SW 1271 (cell line): ENCODE measurements around the gene ADARB2.

Experiments used
- DNase-seq, 2 experiments: peaks; one replicate each; lab custom pipeline; 2025; lab: John Stamatoyannopoulos, UW

The ADARB2 gene

DNA sequence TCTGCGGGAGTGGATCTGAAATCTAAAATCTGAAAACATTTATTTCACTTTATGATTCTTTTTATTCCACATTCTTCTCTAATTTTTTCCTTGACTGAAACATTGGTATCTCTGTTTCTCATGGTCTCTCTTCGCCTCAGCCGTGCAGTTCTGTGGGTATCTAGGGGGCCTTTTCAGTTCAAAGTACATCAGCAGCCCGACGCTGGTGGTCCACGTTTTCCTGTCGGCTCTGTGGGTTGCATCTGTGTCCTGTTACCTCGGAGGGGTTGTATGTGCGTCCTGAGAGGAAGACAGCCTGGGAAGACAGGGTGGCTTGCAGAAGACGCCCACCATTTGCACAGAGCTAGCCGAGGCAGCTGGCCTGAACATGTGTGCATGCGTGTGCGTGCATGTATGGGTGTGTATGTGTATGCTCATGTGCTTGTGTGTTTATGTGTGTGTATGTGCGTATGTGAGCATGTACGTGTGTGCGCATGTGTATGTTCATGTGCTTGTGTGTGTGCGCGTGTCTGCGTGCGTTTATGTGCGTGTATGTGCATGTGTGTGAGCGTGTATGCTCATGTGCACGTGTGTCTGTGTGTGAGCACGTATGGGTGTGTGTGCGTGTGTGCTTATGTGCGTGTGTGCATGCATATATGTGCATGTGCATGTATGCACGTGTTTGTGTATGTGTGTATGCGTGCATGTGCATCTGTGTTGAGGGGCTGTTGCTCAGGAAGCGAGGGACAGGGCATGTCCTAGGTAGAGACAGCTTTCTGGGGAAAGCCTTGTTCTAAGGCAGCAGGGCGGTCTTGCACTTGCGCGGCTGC lies 211.8 kb downstream of the ADARB2 start:
- no peak for DNase-seq

DNA sequence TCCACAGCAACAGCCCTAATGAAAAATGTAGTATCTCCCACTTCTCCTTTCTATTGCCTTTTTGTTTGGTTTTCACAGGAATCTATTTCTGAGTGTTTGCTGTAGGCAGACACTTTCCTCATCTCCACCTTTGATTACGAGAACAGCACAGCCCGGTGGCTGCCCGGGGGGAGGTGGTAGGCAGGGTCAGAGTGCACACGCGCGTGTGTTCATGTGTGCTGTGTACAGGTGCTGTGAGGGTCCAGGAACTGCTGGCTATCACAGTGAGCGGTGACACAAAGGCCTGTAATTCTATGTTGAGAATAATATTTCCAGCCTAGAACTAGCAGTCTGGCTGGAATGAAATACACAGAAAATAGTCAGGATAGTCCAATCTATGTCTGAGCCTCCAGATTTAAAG lies 212.8 kb downstream of the ADARB2 start:
- no peak for DNase-seq

DNA sequence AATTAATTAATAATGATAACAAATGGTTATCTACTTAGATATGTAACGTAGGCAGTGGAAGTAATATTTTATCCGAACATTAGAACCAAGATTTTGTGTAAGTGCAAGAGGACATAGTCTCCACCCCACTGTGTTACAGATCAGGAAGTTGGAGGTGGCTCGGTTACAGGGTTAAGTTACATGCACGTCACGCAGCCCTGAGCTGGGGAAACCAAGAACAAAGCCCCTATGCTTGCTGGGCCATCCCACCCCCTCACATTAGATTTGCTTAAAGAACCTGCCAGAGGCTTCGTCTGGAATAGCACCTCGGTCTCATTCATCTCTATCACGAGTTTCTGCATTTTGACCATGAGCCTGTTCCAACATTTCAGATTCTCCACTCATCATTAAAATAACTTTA lies 214.1 kb downstream of the ADARB2 start:
- no peak for DNase-seq

DNA sequence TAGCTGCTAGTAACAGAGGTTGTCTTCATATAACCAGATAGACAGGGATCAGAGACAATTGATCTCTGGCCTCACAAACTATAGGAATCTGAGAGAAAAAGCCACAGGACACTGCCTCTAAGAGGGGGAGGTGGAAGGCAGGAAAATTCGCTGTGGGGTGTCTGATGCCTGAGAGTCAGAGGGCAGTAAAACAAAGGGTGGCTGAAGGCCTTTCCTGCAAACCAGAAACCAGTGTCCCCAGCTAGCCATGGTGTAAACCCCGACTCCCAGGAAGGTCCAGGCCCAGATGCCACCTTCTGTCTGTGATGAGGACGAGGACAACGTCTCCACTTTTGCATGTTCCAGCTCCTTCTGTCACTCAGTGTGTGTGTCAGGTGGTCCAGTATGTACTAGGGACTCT lies 215.1 kb downstream of the ADARB2 start:
- DNase-seq: no peak

DNA sequence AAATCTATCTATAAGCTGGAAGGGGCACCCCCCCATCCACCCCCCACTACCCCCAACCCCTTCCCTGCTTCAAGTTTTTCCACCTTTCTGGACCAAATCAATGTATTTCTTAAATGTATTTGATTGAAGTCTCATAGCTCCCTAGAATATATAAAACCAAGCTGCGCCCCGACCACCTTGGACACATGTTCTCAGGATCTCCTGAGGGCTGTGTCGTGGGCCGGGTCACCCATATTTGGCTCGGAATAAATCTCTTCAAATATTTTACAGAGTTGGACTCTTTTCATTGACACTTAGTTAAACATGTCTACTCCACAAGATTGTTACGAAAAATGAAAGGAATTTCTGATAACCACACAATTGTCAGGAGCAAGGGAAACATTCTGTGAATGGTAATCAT lies 215.6 kb downstream of the ADARB2 start:
- no peak for DNase-seq

DNA sequence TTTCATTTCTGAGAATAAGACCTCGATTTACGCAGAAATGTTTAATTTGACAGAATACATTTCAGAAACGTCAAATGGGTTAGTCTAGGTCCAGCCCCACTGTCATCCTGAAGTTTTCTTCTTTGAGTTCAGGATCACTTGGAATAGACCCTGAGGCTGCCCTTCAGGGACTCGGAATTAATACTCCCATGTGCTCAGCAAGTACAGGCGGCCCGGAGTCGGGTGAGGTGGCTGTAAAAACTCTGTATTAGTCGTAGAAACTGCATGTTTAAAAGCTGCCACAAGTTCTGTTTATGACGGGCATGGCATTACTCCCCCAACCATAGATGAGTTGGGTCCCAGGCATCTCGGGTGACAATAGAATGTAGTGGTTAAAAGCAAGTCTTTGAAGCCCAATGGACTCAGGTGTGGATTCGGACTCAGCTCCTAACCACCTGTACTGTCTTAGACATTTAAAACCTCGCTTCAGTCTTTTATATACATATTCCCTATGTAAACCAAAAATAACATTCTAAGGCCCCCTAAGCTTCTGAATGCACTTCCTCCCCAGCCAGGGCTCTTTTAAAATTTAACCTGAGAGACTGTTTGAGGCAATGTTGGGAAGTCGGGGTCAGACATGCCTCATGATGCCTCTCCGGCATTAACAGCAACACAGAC lies 216.3 kb downstream of the ADARB2 start:
- DNase-seq: no peak

DNA sequence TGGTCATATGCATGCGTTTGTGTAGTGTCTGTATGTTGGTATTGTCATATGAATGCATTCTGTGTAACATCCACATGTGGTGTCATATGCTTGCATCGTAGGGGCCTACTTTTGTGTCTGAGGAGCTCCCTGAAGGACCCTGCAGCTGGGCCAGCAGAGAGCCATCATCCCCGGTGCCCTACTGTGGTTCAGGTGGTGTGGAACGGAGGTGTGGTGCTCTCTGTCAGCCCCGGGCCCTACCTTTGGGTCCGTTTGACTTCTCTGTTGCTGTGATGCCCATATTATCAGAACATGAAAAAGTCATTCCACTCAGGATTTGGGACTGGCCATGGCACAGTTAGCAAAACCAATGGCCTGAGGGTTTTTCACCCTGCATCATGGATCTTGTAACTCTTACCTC lies 217.9 kb downstream of the ADARB2 start:
- no peak for DNase-seq

DNA sequence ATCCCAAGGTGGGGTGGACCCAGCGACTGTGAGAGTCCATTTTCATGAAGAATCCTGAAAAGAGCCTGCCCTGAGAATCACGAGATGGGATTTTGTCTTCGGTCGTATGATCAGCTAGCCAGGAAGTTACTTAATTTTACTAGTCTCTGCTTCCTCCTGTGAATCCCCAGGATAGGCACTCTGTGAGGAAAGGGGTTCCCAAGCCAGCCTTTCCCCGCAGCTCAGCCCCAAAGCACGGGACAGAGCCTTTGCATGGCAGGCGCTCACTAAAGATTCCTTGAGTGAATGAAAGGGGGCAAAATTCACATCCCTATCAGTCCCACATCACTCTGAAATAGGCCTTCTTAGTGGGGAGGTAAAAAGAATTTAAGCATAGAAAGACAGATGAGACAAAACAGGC lies 219.6 kb downstream of the ADARB2 start:
- DNase-seq: no peak

DNA sequence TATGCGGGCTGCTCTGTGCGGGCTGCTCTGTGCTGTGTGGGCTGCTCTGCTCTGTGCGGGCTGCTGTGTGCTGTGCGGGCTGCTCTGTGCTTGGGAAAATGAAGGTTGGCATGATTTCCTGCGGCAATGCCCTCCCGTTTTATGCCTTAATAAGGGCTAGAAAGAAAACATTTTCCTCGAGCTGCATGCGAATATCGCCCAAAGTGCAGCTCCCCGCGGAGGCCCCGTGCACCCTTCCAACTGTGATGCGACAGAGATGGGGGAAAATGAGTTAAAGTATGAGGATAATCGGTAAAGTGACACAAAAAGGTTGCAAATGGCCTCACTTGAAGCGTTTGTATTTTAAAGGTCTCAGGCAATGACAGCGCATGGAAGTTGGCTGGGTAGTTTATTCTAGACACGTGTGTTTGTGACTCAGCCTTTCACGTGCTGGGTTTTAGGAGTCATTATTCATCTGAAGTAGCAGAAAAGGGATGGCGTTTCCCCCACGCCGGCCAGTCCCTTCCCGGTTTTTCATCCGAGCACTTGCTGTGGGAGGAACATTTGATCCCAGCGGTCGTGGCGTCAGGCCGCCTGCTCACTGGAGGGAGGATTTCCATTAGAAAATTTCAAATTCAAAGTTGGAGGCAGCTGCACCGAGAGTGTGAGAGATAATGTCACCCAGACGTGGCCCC lies 220.7 kb downstream of the ADARB2 start:
- DNase-seq: no peak

DNA sequence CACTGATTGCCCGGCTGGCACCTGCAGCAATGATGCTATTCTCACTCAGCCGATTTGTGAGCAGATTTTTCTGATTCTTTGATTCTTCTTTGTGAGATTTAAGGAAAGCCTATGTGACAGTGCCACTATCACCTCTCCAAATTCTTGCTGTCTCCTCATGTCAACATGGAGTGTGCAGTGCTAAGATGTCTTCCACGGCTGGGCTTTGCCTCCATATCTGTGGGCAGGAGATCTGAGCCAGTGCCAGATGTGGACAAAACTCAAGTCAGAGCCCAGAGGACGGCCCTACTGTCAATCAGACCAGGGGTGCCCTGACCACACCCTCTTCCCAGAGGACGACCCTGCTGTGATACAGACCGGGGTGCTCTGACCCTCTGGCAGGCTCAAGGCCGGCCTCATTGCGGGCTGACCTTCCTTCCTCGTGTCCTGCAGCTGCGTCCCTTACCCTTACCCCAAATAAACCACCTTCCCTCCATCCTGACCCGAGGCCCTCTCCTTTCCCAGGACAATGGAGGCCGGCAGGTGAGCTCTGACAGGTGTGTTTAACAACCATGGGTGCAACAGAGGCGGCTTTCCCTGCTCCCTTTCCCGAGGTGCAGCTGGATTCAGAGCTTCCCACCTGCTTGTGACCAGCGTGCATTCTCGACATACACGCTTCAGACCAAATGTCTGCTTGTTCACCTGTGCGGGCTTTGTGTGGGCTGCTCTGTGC lies 221.4 kb downstream of the ADARB2 start:
- DNase-seq: no peak

DNA sequence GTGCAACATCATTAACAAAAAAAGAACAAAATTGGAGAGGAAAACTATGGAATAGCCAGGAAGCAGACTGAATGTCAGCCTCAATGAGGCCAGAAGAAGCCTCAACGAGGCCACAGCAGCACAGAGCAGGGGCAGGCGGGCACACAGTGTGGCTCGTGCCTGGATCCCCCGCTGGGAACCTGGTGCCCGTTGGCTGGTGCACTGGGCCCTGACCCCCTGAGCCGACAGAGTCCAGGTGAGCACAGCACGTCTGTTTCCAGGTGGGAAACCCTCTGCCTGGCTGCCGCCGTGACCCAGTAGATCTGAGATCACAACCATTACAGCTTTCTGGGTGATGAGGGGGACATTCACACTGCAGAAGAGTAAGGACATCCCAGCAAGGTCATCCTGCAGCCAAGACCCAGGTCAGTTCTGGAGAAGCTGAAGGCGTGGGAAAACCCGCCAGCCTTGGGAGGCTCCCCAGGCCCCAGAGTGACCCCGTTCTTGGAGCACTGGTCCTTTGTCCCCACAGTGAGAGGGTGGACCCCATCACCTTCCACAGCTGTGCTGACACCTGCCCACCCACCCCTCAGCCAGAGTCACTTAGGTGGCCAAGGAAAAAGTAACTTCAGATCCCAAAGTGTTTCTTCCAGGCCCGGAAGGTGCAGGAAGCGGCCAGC lies 222.1 kb downstream of the ADARB2 start:
- no peak for DNase-seq

DNA sequence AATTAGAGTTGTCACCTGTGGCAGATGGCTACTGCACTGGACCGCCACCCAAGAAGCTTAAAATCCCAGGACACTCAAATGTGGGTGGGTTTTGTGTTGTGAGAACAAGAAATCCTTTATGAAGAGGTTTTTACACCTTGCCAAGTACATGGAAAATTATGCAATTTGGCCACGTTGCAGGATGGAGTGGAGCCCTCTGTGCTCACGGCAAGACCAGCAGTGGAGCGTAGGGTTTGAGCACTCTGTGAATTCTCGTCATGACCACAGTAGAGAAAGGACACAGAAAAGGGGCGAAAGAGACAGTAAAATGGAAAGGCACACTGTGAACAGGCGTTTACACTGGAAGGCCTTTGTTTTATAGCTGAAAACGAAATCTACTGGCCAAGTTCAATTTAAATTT lies 222.6 kb downstream of the ADARB2 start:
- no peak for DNase-seq

DNA sequence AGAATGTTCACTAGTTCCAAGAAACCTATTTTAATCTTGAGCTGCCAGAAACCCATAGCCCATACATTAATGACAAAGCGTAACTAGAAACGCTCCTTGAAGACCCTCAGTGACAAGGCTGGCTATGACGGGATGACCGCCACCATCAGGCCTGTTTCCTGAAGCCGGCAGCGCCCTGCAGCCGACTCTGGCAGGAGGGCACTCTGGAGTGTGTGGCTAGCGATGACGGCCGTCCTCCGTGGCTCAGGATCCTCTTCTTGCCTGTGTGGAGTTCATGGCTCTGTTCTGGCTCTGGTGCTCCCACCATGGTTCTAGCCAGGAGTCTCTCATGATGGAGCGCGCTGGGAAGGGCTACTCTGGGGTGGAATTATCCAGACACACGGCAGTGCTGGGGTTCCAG lies 224.1 kb downstream of the ADARB2 start:
- no peak for DNase-seq

DNA sequence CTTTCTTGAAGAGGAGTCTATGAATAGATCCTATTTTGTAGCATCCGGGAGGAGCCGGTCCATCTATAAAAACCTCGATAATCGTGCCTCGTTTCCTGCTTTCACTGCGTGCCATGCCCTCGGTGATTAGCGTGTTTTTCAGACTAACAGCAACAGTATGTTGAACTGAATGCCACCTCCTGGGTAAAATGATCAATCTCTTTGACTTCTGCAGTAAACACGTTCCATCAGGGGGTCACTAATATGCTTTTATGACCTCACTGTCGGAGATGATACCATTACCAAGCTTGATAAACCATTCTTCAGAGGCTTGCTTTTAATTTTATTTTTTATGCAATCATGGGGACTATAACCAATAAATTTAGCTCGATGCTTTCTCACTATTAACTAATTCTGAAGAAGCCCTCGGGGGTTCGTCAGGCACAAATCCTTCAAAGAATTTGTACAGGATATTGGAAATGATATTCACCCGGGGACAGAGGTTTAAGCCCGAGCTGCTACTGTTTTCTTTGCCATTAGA lies 228.3 kb downstream of the ADARB2 start:
- no peak for DNase-seq

DNA sequence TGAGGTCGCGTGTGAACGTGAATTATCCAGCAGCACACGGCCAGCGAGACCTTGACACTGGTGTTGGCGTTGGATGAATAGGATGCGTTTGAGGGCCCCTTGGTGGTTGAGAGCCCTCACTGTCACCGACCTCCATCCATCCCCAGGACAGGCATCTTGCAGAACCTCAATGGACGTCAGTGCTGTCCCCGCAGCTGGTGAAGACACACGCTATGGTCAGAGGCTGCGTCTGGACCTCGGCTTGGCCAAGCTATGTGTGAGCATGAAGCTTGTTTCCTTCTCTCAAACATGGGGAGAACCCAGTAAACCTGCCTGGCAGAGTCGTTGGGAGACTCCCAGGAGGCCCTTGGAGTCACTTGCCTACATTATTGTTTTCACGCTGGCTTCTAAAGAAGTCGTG lies 229.2 kb downstream of the ADARB2 start:
- no peak for DNase-seq

DNA sequence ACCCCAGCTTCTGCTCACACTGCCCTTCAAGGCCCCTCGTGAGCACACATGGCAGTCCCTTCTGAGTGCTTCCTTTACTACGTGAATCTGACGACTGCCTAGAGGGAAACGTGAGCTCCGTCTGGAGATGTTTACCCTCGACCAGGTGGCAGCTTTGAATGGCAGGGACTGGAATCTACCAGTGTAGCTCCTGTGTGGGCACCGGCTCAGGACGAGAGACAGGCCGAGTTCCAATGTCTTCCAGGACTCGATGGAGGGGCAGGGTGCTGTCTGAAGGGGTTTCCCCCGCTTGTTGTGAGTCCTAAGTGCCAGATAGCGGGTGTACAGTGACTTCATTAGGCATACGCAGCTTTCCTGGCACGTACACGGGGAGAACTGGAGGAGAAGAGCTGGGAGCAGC lies 229.9 kb downstream of the ADARB2 start:
- DNase-seq: no peak

DNA sequence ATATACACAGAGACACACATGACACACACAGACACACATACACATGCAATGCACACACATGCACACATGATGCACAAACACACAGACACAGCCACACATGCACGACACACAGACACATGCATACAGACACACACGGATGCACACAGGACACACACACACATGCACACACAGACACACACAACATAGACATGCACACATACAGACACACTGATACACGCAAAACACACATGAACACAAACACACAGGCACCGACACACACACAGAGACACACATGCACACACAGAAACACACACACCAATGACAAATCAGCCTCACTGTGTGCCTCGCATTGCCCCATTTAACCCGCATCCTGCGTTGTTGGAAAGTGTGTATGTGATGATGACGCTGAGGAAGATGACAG lies 232.4 kb downstream of the ADARB2 start:
- DNase-seq: no peak

DNA sequence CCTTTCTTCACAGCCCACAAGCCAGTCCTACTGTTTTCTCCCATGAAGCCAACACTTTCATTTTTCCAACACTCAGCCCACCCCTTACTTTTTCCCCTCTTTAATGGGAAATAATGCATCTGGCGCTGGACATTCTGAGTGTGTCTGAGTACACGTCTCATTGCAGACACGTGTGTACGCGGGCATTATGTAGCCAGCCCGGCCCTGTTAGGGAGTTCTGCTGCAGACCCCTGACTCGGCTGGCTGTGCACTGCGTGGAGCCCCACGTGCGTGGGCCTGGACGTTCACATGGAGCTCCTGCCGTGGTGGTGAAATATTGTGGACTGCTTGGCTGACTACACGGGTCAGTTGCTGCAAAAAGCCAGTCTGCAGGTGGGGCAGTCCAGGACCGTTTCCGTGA lies 233.0 kb downstream of the ADARB2 start:
- no peak for DNase-seq

DNA sequence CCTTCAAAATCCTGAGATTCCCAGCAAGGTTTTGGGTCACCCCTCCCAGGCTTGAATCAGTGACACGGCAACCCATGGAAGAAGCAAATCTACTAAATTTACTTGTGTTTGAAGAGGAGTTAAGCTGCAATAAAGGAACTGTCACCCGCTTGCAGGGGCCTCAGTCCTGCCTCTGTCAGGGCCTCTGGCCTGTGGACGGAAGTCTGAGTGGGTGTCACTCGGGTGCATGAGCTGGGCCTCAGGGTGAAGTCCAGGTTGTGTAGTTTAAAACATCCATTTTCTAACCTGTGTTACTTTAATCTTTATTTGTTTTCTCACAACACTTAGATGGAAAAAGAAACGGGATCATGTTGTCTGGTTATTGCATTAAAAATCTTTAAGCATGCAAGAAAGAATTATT lies 234.9 kb downstream of the ADARB2 start:
- no peak for DNase-seq

DNA sequence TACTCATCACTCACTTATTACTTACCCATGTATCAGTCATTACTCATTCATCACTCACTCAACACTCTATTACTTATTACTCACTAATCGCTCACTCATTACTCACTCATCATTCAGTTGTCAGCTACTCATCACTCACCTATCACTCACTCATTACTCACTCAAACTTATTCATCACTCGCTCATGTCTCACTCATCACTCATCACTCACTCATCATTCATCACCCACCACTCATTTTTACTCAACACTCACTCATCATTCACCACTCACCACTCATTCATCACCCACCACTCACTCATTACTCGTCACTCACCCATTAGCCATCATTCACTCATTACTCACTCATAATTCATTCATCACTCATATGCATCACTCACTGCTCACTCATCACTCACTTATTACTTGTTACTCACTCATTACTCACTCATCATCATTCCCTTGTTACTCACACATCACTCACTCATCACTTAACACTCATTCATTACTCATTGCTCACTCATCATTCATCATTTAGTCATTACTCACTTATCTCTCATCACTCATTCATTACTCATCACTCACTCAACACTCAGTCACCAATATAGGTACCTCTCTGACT lies 237.9 kb downstream of the ADARB2 start:
- no peak for DNase-seq

DNA sequence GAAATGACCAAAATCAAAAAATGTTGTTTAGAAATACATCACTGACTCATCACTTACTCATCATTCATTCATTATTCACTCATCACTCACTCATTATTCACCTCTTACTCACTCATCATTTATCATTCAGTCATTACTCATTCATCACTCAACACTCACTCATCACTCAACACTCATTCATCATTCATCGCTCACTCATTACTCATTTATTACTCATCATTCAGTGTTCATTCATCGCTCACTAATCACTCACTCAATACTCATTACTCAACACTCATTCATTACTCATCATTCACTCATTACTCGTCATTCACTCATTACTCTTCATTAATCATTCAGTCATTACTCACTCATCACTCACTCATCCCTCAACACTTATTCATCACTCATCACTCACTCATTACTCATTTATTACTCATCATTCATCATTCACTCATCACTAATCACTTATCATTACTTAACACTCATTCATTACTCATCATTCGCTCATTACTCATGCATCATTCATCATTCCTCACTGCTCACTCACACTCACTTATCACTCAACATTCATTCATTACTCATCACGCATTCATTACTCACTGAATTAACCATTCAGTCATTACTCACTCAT lies 238.5 kb downstream of the ADARB2 start:
- no peak for DNase-seq
